K562 (cell line): ENCODE measurements around the gene DDOST. TPM values are rescaled to one million over a fixed set of nuclear protein-coding genes. Genes with fewer than 3 reads are reported as not detected.

Experiments
- ARNT ChIP-seq, 2 experiments: fragments of 450-650 bp; IDR thresholded peaks; 2 replicates each; pipeline ENCODE4 v1.6.1; 2016; ENCODE audit warnings: mild to moderate bottlenecking in 1 of 2
- DDX20 ChIP-seq: fragments of 450-650 bp; IDR thresholded peaks from 2 replicates; pipeline ENCODE4 v1.6.1; 2016; ENCODE audit warnings: missing genetic modification characterization, low read depth, mild to moderate bottlenecking, missing compliant biosample characterization, moderate library complexity
- ETV1 ChIP-seq: fragments of 450-650 bp; conservative IDR thresholded peaks from 2 replicates; pipeline ENCODE4 v1.6.1; 2016; ENCODE audit warnings: missing genetic modification characterization, control low read depth, low read depth, missing compliant biosample characterization
- EWSR1 ChIP-seq: fragments of 450-650 bp; IDR thresholded peaks from 2 replicates; pipeline ENCODE4 v1.6.1; 2018; ENCODE audit warnings: borderline replicate concordance, mild to moderate bottlenecking, low read depth, moderate library complexity; ENCODE audit not compliant: partially characterized antibody
- FOXK1 ChIP-seq: sonication (generic); formaldehyde crosslinking; IDR thresholded peaks from 2 replicates; pipeline ENCODE4 v1.8.0; 2022; ENCODE audit warnings: missing genetic modification reagents, mild to moderate bottlenecking, borderline replicate concordance
- GTF2F1 ChIP-seq: IDR thresholded peaks from 2 replicates; pipeline ENCODE4 v1.6.1; 2011; ENCODE audit warnings: low read depth, low read length, improper control_type of control experiment
- HLTF ChIP-seq: fragments of 450-650 bp; IDR thresholded peaks from 2 replicates; pipeline ENCODE4 v1.6.1; 2016
- HOXB6 ChIP-seq: fragments of 250-450 bp; sonication (Bioruptor Pico); IDR thresholded peaks from 2 replicates; pipeline ENCODE4 v1.5.1; 2022; ENCODE audit warnings: mild to moderate bottlenecking, borderline replicate concordance
- ID3 ChIP-seq, 2 experiments: fragments of 250-450 bp in 1 of 2; fragments of 450-650 bp in 1 of 2; sonication (Bioruptor Pico) in 1 of 2; IDR thresholded peaks; 2 replicates each; pipeline versions ENCODE4 v1.6.1 to v1.8.0; 2016 to 2021; ENCODE audit warnings: mild to moderate bottlenecking in 2 of 2, moderate library complexity in 2 of 2, missing compliant biosample characterization in 1 of 2, missing genetic modification characterization in 1 of 2
- KAT7 ChIP-seq: sonication (generic); formaldehyde crosslinking; IDR thresholded peaks from 2 replicates; pipeline ENCODE4 v1.8.0; 2022; ENCODE audit warnings: missing genetic modification reagents, mild to moderate bottlenecking, borderline replicate concordance
- POLR3A ChIP-seq: IDR thresholded peaks from 2 replicates; pipeline ENCODE4 v1.6.1; 2011; ENCODE audit warnings: borderline replicate concordance, mild to moderate bottlenecking, moderate library complexity; ENCODE audit not compliant: insufficient read length, insufficient read depth; ENCODE audit errors: extremely low read depth
- RREB1 ChIP-seq: fragments of 250-450 bp; sonication (Bioruptor Pico); IDR thresholded peaks from 2 replicates; pipeline ENCODE4 v1.4.0; 2020
- TAF7 ChIP-seq: fragments of 450-650 bp; IDR thresholded peaks from 2 replicates; pipeline ENCODE4 v1.6.1; 2016; ENCODE audit warnings: missing genetic modification characterization, missing compliant biosample characterization
- TEAD4 ChIP-seq, 2 experiments: sonication (generic) in 1 of 2; formaldehyde crosslinking in 1 of 2; IDR thresholded peaks; 2 replicates each; pipeline versions ENCODE4 v1.6.1 to v1.8.0; 2012 to 2022; ENCODE audit warnings: borderline replicate concordance in 1 of 2, inconsistent platforms in 1 of 2, low read length in 1 of 2, mild to moderate bottlenecking in 1 of 2, missing genetic modification reagents in 1 of 2
- ZFP36 ChIP-seq: fragments of 150-350 bp; IDR thresholded peaks from 2 replicates; pipeline ENCODE4 v1.6.1; 2018; ENCODE audit warnings: low read length, low read depth; ENCODE audit not compliant: partially characterized antibody
- ZNF280B ChIP-seq: fragments of 250-450 bp; sonication (Bioruptor Pico); IDR thresholded peaks from 2 replicates; pipeline ENCODE4 v1.5.1; 2021; ENCODE audit warnings: mild to moderate bottlenecking
- ZNF316 ChIP-seq: fragments of 450-650 bp; IDR thresholded peaks from 2 replicates; pipeline ENCODE4 v1.6.1; 2016
- ZNF347 ChIP-seq: fragments of 450-650 bp; formaldehyde crosslinking; IDR thresholded peaks from 2 replicates; pipeline ENCODE4 v1.4.0; 2020; ENCODE audit warnings: low read depth, mild to moderate bottlenecking, moderate library complexity
- polyA plus RNA-seq, 8 experiments: library from polyadenylated mRNA; depleted of rRNA in 4 of 8; stranded (reverse) in 5 of 8; unstranded in 3 of 8; fragments of >200 nt; fragmentation: Nextera tagmentation in 2 of 8; fragmentation: Illumina TruSeq in 1 of 8; extraction: Ambion mirVana in 2 of 8; extraction: Trizol in 1 of 8; gene quantifications; 2 replicates each; pipeline versions ENCODE4 v1.2.1 to v1.2.3, GENCODE V29; 2011 to 2014; ENCODE audit warnings: inconsistent platforms in 1 of 8, missing spikeins in 1 of 8
- total RNA-seq, 7 experiments: library from RNA; depleted of rRNA in 6 of 7; stranded (reverse); fragments of >200 nt in 6 of 7; fragmentation: Illumina TruSeq in 2 of 7; extraction: Trizol in 2 of 7; gene quantifications; 2 replicates each; pipeline versions ENCODE4 v1.2.1 to v1.2.3, GENCODE V29; 2011 to 2021; ENCODE audit warnings: low replicate concordance in 1 of 7

DDOST gene
- total and polyA plus RNA-seq, 9 of the 15 experiments (the other 6 are each of a cell fraction or from before 2014, with no cell fraction given), result 173 to 306 (median 222) TPM

GRCh38 chr1:20661207-20662109, at the start of gene DDOST (continued):
- TF ChIP-seq RREB1 (peak; percentile 76; the same call in 1 of the 2 replicates), POLR3A (no peak), TAF7 (tag) (peak; percentile 83), HLTF (peak; percentile 44; the same call in 1 of the 2 replicates), ZNF347 (CRISPR knock-in tag) (no peak), ZFP36 (no peak), ARNT (IDR thresholded peaks at IDR 0.05) (0 out of 4 replicates have a peak, but pooled peaks of 1 of the 2 experiments have one; percentile 43), GTF2F1 (0 out of 2 replicates have a peak, but pooled peaks have one; percentile 60), KAT7 (CRISPR knock-in tag) (0 out of 2 replicates have a peak, but pooled peaks have one; percentile 26), ID3 (CRISPR knock-in tag; IDR thresholded peaks at IDR 0.05) (no peak), ID3 (tag; IDR thresholded peaks at IDR 0.05) (no peak; the same call in 1 of the 2 replicates), ZNF316 (no peak), EWSR1 (no peak), ETV1 (tag) (peak; percentile 90), DDX20 (tag) (no peak), ZNF280B (CRISPR knock-in tag) (no peak), TEAD4 (IDR thresholded peaks at IDR 0.05; ENCODE audit: low read length) (no peak), TEAD4 (CRISPR knock-in tag; IDR thresholded peaks at IDR 0.05; ENCODE audit: borderline replicate concordance) (no peak), HOXB6 (CRISPR knock-in tag) (no peak), FOXK1 (no peak)
